Lung (tissue), 12 donors: ENCODE measurements around the gene SCGB1A1. TPM values are rescaled to one million over a fixed set of nuclear protein-coding genes. Genes with fewer than 3 reads are reported as not detected.

Source experiments
- ATAC-seq: fragments of 200-7000 bp; cut with Tn5 transposase; one replicate; pipeline ENCODE4 v1.9.1; 2020; ENCODE audit warnings: moderate number of reproducible peaks; ENCODE audit not compliant: insufficient read depth, low FRiP score
- DNase-seq, 3 donors: peaks; one replicate each; pipeline ENCODE4 v3.0.0-alpha.2; 2013 to 2017
- H3K27ac ChIP-seq, 2 donors: one replicate each; pipeline ENCODE4 v1.5.1; 2013; ENCODE audit warnings: mild to moderate bottlenecking in 2 of 2, moderate library complexity in 2 of 2, control low read depth in 1 of 2, inconsistent platforms in 1 of 2, low read depth in 1 of 2, low read length in 1 of 2
- H3K27me3 ChIP-seq, 3 donors: one replicate each; pipeline ENCODE4 v1.5.1; 2013; ENCODE audit warnings: low read length in 2 of 3; ENCODE audit not compliant: control insufficient read depth in 3 of 3, insufficient read depth in 3 of 3
- H3K36me3 ChIP-seq, 4 donors: one replicate each; pipeline ENCODE4 v1.5.1; 2013; ENCODE audit warnings: low read length in 4 of 4, mild to moderate bottlenecking in 1 of 4, moderate library complexity in 1 of 4; ENCODE audit not compliant: control insufficient read depth in 4 of 4, insufficient read depth in 4 of 4
- H3K4me1 ChIP-seq, 5 donors: one replicate each; pipeline ENCODE4 v1.5.1; 2013; ENCODE audit warnings: low read length in 5 of 5, mild to moderate bottlenecking in 2 of 5, moderate library complexity in 1 of 5; ENCODE audit not compliant: control insufficient read depth in 5 of 5, insufficient read depth in 5 of 5
- H3K4me3 ChIP-seq: one replicate; pipeline ENCODE4 v1.5.1; 2013; ENCODE audit warnings: mild to moderate bottlenecking, control low read depth, moderate library complexity
- H3K9ac ChIP-seq, 2 donors: one replicate each; pipeline ENCODE4 v1.5.1; 2013; ENCODE audit warnings: low read length in 2 of 2, control low read depth in 1 of 2; ENCODE audit not compliant: insufficient read depth in 1 of 2
- H3K9me3 ChIP-seq, 4 donors: one replicate each; pipeline ENCODE4 v1.5.1; 2013; ENCODE audit warnings: low read length in 3 of 4, mild to moderate bottlenecking in 1 of 4, moderate library complexity in 1 of 4; ENCODE audit not compliant: control insufficient read depth in 4 of 4, insufficient read depth in 3 of 4
- WGBS, 2 donors: extraction: QIAGEN DNeasy Blood & Tissue Kit; methylation state at CpG; one replicate each; pipeline ENCODE4 v1.1.7; 2013; 5-methylcytosine and 5-hydroxymethylcytosine counted together
- polyA plus RNA-seq, 2 donors: library from polyadenylated mRNA; stranded (reverse); fragments of 200-250 nt; gene quantifications; one replicate each; pipeline ENCODE4 v1.2.1, GENCODE V29; 2013
- total RNA-seq, 2 donors: library from RNA; depleted of rRNA in 1 of 2; stranded (reverse); fragments of >200 nt in 1 of 2; gene quantifications; one replicate each; pipeline ENCODE4 v1.2.1, GENCODE V29; 2014 to 2021
- TF ChIP-seq, protein P1 (sequence below): IDR thresholded peaks from 2 replicates; pipeline ENCODE4 v1.5.1; 2012; ENCODE audit warnings: mild to moderate bottlenecking; ENCODE audit errors: control extremely low read depth, extremely low read depth
- donor health status: control.
- donor health status: control.
- donor health status: Bipolar disorder and iron deficiency.
- donor health status: healthy.
- donor health status: DM: yes; HTN: yes; CAD: no.

SCGB1A1 gene
- total and polyA plus RNA-seq, 4 donors: 16.0 to 6,099 (median 3,995) TPM

DNA sequence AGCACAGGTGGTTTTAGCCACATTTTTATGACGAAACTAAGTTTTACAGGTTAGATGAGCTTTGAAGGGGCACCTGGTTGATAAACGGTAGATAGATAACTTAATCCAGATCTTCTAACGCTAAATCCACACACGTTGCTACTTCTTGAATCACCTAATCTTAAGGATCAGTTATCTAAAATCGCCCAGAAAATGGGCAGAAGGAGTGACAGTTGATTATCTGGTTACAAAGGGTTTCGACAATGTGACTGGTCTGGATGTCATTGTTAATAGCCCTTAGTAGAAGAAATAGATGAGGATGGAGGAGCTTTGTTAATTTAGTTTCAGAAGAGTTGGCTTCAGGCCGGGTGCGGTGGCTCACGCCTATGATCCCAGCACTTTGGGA is 43.7 kb downstream of the SCGB1A1 start:
- H3K27ac ChIP-seq: no peak overlapping the region
- no peaks in the 10 kb centered on the region for H3K36me3 ChIP-seq
- H3K9ac ChIP-seq: no peak overlapping the region
- no peaks in the 10 kb centered on the region for H3K27me3 ChIP-seq
- TF ChIP-seq, protein P1, sequence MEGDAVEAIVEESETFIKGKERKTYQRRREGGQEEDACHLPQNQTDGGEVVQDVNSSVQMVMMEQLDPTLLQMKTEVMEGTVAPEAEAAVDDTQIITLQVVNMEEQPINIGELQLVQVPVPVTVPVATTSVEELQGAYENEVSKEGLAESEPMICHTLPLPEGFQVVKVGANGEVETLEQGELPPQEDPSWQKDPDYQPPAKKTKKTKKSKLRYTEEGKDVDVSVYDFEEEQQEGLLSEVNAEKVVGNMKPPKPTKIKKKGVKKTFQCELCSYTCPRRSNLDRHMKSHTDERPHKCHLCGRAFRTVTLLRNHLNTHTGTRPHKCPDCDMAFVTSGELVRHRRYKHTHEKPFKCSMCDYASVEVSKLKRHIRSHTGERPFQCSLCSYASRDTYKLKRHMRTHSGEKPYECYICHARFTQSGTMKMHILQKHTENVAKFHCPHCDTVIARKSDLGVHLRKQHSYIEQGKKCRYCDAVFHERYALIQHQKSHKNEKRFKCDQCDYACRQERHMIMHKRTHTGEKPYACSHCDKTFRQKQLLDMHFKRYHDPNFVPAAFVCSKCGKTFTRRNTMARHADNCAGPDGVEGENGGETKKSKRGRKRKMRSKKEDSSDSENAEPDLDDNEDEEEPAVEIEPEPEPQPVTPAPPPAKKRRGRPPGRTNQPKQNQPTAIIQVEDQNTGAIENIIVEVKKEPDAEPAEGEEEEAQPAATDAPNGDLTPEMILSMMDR: no peak
- DNase-seq (no peak), ATAC-seq (no peak)
- H3K9me3 ChIP-seq: no peaks in the 10 kb centered on the region
- H3K4me1 ChIP-seq: no peaks in the 10 kb centered on the region
- WGBS, 2 donors: 86 to 88% methylated on average over 9 of the region's 9 CpGs
- H3K4me3 ChIP-seq: no peak overlapping the region

GRCh38 chr11:62463121-62463542 is 44.3 kb downstream of the SCGB1A1 start:
- no peak for ATAC-seq
- H3K27ac ChIP-seq: no peak overlapping the region
- no peaks in the 10 kb centered on the region for H3K4me1 ChIP-seq
- 75 to 84% methylated on average over 6 of the region's 6 CpGs for WGBS, 2 donors
- H3K9ac ChIP-seq: no peak overlapping the region
- TF ChIP-seq, protein P1: no peak
- H3K36me3 ChIP-seq: no peaks in the 10 kb centered on the region
- no peak overlapping the region for H3K4me3 ChIP-seq
- DNase-seq: no peak
- H3K27me3 ChIP-seq: no peaks in the 10 kb centered on the region
- H3K9me3 ChIP-seq: no peaks in the 10 kb centered on the region

DNA sequence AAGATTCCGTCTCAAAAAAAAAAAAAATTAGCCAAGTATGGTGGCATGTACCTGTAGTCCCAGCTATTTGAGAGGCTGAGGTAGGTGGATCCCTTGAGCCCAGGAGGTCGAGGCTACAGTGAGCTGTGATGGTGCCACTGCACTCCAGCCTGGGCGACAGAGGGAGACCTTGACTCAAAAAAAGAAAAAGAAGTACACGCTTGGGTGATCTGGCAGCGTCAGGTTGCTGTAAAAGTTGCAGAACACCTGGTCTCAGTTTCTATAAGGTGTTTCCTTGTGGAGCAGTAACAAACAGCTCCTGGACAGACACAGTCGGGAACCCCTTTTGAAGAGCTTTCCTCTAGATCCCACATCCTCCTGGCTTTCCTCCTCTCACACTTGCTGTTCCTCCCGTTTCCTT is 45.8 kb downstream of the SCGB1A1 start:
- Histone ChIP-seq H3K4me1 (no peaks in the 10 kb centered on the region), H3K27ac (no peak overlapping the region), H3K9ac (no peak overlapping the region), H3K4me3 (no peak overlapping the region), H3K36me3 (no peaks in the 10 kb centered on the region), H3K27me3 (no peaks in the 10 kb centered on the region), H3K9me3 (no peaks in the 10 kb centered on the region)
- DNase-seq: no peak
- 81% methylated on average over 7 of the region's 7 CpGs for WGBS, 2 donors
- TF ChIP-seq, protein P1: no peak
- no peak for ATAC-seq

- Histone ChIP-seq H3K27ac (no peak overlapping the region), H3K27me3 (no peaks in the 10 kb centered on the region), H3K36me3 (no peaks in the 10 kb centered on the region), H3K4me3 (no peak overlapping the region), H3K9me3 (no peaks in the 10 kb centered on the region), H3K4me1 (no peaks in the 10 kb centered on the region), H3K9ac (no peak overlapping the region)
- 85 to 87% methylated on average over 2 of the region's 2 CpGs for WGBS, 2 donors
- ATAC-seq (no peak), DNase-seq (no peak)
- TF ChIP-seq, protein P1: no peak
These were observed 47.6 kb downstream of the SCGB1A1 start for GRCh38 chr11:62466444-62466843.
